Superior temporal gyrus (tissue), 1 donor: ENCODE data around the gene PLCH1.

ENCODE experiments used
- DNase-seq: peaks from one replicate; pipeline ENCODE4 v3.0.0-alpha.2; 2016; ENCODE audit errors: extremely low spot score

The PLCH1 gene

GRCh38 chr3:155481591-155481990 is 263.3 kb downstream of the PLCH1 start:
- no peak for DNase-seq

GRCh38 chr3:155481089-155481488 is 263.8 kb downstream of the PLCH1 start:
- DNase-seq = no peak

DNA sequence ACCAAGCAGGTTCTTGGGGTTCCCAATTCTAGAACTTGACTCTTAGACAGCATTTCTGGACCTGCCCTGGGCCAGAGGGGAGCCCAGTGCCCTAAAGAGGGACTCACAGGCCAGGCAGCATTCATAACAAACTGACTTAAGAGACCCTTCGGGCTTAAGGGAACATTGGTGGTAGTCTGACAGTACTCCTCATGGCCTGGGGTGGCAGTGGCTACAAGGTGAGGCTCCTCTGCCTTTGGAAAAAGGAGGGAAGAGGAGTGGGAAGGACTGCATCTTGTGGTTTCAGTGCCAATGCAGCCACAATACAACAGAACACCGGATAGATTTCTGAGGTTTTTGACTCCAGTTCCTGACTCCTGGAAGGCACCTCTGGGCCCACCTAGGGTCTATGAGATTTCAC is 279.2 kb downstream of the PLCH1 start:
- no peak for DNase-seq

GRCh38 chr3:155462672-155463071 is 282.2 kb downstream of the PLCH1 start:
- DNase-seq = no peak

- no peak for DNase-seq
Measured at GRCh38 chr3:155457591-155457990, 287.3 kb downstream of the PLCH1 start.

DNA sequence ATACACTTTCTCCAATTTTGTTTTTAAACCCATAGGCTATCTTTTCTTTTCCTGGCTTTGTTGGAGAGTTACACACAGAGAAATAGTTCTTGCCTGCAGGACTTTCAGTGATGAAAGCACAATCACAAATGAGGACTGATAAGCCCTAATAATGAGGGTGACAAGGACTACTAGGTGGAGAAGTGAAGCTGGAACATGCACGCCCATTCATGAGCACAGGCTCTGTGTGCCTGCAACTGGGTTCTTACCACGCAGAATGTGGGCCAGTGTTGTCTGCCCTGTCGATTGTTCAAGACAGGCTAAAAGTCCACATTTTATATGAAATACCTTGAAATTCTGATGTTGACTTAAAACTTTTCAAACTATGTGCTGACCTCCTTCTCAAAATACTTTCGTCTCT is 289.1 kb downstream of the PLCH1 start:
- no peak for DNase-seq

DNA sequence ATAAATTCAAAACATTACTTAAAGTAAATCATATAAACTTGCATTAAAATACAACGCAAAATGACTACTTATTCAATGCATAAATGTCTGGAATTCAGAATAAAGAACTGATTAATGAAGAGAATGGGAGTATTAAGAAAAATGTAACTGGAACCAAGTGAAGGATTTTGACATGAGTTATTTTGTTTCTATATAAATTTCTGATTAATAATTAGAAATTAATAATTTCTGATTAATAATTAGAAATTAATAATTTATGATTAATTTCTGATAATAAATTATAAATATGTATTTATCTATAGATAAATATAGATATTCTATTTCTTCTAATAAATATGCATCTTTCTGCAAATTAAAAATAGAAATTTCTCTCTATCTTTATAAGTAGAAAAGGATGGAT is 291.4 kb downstream of the PLCH1 start:
- no peak for DNase-seq

GRCh38 chr3:155449613-155450267 is 295.1 kb downstream of the PLCH1 start:
- DNase-seq = no peak

GRCh38 chr3:155448531-155448930 is 296.3 kb downstream of the PLCH1 start:
- DNase-seq = no peak

GRCh38 chr3:155446366-155446765 is 298.5 kb downstream of the PLCH1 start:
- no peak for DNase-seq

DNA sequence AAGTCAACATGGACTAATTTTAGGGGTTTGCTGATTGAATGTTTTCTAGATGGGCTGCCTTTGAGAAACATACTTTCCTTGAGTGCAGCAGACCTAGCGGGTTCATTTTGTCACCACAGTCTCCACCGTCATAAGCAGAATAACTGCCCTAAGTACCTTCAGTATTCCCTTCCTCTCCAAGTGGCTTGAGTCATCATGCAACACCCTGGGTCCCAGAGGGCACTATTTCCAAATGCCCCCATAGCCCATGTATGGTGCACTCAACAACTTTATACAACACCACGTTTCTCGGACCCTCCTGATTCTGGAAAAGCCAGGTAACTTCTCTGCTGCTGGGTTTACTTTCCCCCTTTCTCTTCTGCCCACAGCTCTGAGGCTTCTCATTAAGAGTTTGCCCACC is 300.1 kb downstream of the PLCH1 start:
- no peak for DNase-seq

- no peak for DNase-seq
Measured at GRCh38 chr3:155443815-155444214, 301.1 kb downstream of the PLCH1 start.

DNA sequence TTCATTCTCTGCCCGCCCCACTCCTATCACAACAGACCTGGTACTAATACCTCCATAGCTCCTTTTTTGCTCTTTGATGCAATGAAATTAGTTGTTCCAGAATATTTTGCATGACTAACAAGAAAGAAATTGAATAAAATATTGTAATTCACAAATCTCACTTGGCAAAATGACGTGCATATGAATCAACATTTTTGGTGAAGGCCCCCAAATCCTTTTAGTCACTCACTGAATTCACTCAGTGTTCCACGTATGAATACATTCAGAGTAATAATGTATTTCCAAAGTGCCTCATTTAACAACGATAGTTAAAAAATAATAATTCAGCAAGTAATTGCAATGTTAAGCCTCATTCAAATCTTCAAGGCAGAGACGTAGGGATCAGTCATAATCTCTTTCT is 302.8 kb downstream of the PLCH1 start:
- DNase-seq = no peak

DNA sequence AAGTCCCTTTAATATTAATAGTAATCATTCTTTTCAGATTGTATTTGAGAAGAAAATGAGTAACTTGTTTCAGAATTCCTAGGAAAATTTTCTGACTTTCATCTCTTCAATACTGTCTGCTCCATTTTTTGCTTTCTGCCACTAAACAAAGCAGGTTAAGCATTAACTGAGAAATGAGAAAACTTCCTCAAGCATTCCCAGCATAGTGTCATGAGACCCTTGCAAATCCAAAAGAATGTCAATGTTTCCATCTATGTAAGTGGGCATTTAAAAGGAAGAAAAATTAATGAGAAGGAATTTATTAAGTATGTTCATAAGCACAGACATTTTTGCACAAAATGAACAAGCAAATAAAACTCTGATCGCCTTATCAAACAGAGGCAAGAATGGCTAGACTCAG is 303.4 kb downstream of the PLCH1 start:
- no peak for DNase-seq

DNA sequence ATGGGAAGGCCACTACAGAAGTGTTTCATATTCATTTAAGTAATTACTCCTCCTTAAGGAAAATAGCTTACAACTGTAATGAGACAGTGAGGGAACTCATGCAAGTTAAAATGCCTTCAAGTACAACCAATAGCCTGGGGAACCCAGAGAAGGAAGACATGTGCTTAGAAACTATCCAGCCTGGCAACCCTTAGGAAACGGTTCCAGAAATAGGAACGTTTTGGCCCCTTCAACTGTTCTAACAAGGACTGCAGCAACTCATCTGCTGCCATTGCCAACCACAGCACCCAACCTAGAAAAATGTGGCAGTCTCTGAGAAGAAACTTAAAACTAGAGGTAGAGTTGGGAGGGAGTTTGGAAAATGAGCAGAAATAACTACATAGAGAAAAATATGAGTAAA is 303.8 kb downstream of the PLCH1 start:
- peak; percentile 23 for DNase-seq

GRCh38 chr3:155435821-155436220 is 309.1 kb downstream of the PLCH1 start:
- no peak for DNase-seq

- no peak for DNase-seq
Measured at GRCh38 chr3:155431856-155432570, 312.9 kb downstream of the PLCH1 start.

DNA sequence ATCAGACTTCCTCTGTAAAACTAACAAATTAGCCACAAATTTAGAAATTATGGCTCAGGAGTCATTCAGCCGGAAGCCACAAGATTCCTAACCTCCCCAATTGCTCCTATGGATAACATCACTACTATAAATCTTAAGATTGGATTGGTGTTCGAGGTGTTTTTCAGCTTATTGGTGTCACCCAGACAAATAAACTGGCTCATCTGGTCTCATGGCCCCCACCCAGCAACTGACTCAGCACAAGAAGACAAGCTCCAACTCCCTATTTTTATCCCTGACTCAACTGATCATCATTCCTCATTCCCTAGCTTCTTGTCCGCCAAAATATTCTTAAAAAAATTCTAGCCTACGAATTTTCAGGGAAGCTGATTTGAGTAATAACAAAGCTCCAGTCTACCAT is 316.3 kb downstream of the PLCH1 start:
- no peak for DNase-seq

- DNase-seq = no peak
Measured at GRCh38 chr3:155426524-155427230, 318.2 kb downstream of the PLCH1 start.

DNA sequence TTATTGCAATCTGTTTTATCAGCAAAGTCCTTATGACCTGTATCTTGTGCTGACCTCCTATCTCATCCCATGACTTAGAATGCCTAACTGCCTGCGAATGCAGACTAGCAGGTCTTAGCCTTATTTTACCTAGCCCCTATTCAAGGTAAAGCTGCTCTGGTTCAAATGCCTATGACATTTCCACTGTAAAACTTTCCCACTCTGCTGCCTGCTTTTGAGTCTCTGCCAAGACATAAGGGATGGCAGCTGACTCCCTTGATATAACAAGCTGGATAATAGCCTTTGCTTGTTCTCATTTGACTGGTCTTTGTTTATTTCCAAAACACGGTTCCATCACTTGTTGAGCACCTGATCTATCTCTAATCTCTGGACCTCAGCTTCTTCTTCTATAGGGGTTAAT is 319.5 kb downstream of the PLCH1 start:
- no peak for DNase-seq

DNA sequence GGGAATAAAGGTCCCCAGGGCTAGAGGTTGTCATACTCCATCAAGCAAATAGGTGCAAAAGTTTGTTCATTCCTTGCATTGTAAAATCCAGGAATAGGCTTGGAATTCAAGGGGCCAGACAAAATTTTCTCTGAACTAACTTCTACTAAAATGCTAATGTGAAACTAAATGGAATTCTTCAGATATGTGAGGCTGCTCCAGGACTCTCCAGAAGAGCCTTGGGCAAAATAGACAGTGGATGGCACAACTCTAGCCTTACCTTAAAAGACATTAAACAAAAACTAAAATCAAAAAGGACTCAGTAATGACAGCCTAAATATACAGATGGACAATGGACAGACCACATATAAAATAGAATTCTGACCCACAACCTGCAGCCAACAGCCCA is 320.6 kb downstream of the PLCH1 start:
- DNase-seq = no peak

- no peak for DNase-seq
Measured at GRCh38 chr3:155423526-155424322, 321.1 kb downstream of the PLCH1 start.
